HL-60/S4 treated with phorbol 12-myristate 13-acetate at 8.2 ng/mL for 4 days and 3 days (cell line): ENCODE results near the gene FAM89A.

Experiments used
- in situ Hi-C: fragments of 300-500 bp; cut with MboI; formaldehyde crosslinking; loops from 2 replicates; pipeline ENCODE4 v1.15.0; 2022; ENCODE audit warnings: low sequenced_read_pairs

The FAM89A gene

DNA sequence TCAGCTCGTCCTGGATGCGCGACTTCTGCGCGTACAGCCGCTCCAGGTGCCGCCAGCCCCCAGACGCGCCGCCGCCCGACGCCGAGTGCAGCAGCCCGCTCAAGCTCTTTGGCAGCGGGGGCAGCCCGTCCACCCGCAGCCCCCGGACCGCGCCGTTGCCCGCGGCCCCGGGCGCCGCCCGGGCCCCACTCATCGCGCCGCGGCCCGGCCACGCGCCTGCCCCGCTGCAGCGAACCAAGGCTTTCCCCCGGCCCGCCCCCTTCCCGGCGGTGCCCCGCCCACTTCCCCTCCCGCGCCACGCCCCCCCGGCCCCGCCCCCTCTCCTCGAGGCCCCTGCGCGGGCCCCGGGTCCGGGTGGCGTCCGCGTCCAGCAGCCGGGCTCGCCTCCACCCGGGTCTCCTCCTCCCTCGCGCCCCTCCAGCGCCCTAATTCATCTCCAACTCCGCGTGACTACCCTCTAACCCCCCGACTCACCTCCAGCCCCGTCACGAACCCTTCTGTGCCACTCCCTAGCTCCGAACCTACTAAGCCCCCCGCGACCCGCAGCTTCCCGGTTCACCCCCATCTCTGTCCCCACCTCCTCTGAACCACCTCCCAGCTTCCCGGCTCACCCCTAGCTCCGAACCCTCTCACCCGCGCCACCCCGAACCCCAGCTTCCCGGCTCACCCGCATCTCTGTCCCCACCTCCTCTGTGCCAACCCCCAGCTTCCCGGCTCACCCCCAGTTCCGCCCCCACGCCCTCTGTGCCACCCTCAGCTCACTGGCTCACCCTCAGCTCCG is at the start of gene FAM89A:
TSS of gene FAM89A (minus strand) at position 236 of the 781 bp plus-strand sequence. CDS start at position 193, 43 bp downstream.
- in situ Hi-C loops, result no loop called here

DNA sequence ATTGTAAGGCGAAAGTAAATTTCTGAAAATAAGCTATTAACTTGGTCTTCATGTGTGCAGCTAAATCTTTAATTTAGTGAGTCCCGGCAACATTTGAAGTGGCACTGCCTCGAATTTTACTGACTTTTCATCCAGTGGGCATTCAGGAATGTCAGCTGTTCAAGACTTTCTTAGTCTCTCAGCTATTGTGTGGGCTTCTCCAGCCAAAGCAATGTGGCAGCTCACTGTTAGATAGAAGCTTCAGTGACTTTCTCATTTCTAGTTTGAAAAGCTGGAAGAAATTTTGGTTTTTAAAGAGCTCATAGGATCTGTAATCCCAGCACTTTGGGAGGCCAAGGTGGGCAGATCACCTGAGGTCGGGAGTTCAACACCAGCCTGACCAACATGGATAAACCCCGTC is 44.3 kb upstream of the FAM89A start:
- in situ Hi-C loops, result no loop called here

DNA sequence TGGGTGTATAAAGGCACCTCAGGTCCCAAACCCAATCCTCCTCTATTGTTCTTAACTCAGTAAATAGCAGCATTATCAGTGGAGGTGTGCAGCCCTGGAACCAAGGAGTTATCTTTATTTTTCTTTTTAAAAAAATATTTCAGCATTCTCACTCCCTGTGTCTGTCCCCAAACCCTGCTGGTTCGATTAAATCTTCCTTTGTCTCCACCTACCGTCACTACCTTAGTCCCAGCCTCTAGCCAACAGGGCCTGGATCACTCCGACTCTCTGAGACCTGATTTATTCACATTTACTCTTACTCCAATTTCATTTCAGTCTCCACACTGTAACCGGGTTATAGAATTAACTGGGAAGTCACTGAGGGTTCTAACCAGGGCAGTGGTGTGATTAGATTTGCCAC is 39.1 kb upstream of the FAM89A start:
- in situ Hi-C loops, result no loop called here

DNA sequence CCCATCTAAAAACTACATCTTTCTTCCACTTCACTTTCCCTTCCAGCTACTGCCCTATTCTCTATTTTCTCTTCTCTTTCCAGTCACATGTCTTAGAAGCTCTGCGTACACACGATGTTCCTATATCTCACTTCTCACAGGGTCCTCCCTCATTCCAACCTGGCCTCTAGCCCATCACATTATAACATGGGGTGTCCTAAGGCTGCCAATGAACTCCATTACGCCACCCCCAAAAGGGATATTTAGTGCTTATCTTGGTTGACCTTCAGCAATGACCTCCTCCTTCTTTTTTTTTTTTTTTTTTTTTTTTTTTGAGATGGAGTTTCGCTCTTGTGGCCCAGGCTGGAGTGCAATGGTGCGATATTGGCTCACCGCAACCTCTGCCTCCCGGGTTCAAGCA is 38.2 kb upstream of the FAM89A start:
- in situ Hi-C loops, result no loop called here

DNA sequence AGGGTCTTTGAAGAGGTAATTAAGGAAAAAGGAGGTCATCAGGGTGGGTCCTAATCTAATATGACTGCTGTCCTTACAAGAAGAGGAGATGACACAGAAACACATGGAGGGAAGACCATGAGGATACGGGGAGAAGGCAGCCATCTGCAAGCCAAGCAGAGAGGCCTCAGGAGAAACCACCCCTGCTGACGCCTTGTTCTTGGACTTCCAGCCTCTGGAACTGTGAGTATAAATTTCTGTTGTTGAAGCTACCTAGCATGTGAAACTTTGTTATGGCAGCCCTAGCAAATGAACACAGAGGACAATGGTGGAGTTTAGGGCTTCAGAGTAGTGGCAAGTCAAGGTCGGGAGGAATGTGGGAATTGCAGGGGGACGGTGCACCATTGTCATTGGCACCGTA is 36.7 kb upstream of the FAM89A start:
- in situ Hi-C loops, result no loop called here

DNA sequence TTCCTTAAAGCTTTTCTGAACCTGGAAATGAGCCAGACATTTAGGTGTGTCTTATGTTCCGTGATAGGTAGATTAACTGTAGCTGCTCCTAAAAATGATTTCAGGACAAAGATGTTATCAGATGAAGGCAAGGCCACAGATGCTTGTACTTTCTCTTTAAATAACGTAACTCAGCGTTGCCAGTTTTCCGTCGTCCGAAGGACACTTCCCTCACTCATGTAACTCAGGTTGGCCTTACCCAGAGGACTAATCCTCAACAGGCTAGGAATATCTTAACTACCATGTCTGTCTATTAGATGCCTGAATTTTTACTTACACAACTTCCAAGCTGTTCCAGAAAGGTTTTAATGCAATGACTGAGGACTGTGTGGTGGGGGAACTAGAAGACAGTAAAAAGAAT is 35.4 kb upstream of the FAM89A start:
- in situ Hi-C loops, result no loop called here

DNA sequence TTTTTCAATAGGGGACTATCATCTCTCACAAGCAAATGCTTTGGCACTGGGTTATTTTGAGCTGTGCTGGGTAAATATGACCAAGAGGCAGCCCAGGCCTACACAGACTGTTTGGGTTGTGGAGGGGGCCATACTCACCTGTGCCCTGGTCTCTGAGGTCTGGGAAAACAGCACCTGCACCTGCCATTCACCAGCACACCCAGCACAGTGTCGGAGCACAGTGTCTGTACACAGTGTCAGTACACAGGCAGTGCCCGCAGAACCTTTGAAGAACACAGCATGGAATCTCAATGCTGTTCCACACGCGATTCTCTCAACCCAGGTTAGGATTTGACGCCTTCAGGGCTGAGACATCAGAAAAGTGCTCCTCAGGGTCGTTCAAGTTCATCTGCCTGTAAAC is 35.0 kb upstream of the FAM89A start:
- in situ Hi-C loops, result no loop called here

DNA sequence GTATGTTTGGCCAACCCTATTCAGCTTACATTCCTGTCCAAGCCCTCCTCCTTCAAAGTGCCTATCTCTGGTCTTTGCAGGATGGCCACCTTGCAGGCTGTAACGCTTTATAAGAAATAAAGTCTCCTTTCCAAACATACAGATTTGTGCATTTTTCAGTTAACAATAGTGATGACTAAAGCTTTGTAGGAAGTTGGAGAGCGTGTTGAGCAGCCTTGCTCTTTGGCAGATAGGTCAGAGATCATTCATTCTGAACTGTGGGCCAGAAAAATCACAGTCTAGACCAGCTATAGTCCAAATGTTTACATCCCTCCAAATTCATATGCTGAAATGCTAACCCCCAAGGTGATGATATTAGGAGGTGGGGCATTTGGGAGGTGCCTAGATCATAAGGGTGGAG is 34.0 kb upstream of the FAM89A start:
- in situ Hi-C loops, result no loop called here

DNA sequence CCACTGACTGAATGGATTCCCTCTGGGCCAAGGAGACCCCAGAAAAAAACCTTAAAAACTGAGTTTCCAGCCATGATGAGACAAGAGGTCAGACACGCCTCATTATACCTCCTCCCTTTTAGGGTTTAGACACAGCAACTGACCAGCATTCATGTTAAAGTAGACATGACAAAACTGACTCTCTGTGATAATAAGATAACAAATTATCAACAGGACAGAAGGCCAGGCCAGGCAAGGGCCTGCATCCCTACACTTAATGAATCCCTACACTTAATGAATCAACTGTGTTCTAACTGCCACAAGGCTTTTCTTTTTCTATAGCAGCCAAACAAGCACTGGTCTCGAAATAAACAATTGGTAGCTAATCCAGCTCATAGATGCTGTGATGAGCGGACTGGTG is 33.3 kb upstream of the FAM89A start:
- in situ Hi-C loops, result no loop called here

DNA sequence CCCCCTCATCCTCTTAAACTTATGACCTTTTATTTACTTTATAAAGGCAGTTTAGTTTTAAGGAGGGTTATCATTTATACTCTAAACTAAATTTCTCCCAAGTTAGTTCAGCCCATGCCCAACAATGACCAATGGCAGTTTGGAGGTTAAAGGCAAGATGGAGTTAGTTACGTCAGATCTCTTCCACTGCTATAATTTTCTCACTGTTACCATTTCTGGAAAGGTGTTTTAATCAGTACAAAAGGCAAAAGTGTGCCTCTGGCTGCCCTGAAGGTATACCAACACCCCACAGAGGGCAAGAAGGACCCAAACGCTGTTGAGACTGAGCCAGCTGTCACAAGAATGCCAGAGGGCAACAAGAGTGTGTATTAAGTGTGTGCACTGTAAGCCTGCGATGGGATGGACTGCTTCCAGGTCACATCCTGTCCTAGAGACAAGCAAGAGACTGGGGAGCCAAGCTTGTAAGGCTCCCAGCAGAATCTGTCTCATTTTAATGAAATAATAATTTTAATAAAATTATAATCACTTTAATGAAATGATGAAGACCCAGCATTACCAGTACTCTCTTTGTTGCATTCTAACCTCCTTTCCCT is 32.5 kb upstream of the FAM89A start:
- in situ Hi-C loops, result no loop called here

DNA sequence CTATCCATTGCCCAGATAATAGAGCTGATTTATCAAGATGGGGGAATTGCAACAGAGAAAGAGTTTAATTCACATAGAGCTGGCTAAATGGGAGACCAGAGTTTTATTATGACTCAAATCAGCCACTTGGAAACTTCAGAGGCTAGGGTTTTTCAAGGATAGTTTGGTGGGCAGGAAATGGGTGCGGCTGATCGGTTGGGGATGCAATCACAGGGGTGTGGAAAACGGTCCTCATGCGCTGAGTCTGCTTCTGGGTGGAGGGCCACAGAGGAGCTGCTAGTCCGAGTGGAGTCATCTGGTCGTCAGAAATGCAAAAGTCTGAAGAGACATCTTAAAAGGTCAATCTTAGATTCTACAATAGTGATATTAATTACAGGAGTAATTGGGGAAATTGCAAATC is 32.0 kb upstream of the FAM89A start:
- in situ Hi-C loops, result no loop called here

DNA sequence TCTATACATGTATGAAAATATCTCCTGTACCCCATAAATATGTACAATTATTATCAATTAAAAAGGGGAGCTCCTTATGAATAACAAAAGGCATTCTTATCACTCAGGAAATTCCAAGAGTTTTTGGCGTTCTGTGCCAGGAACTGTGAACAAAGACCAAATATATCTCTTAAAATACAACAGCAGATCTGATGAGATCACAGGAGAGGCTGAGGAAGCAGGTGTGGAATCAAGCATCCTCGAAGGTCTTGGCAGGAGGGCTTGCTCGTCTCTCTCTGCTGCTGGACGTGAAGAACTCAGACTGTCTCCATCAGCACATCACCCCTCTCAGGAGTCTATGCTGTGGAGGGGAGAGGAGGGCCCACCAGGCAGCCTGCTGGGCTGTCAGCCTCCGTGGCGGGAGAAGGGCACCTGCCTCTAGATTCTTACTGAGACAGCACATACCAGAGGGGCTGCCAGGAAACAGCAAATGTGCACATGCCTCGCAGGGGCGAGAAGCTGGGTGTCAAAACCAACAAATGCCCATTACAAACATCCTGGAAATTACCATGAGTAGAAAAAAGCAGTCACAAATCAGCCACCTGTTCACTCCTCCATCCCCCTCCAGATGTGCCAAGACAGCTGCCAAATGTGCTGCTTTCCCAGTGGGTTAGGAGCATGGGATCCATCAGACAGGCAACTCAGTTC is 30.8 kb upstream of the FAM89A start:
- in situ Hi-C loops, result no loop called here

DNA sequence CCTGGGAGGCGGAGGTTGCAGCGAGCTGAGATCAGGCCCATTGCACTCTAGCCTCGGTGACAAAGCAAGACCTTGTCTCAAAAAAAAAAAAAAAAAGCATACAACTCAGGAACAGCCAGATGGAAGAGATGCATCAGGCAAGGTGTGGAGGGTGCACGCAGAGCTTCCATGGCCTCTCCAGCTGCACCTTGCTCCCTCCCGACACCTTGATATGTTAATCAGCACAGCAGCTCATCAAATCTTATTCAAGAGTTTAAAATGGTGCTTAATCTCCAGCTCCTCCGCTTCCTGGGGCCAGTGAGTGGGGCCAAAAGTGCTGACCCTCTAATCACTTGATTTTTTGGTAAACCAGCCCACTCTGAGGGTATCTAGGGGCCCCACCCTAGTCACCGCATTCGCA is 29.3 kb upstream of the FAM89A start:
- in situ Hi-C loops, result no loop called here

DNA sequence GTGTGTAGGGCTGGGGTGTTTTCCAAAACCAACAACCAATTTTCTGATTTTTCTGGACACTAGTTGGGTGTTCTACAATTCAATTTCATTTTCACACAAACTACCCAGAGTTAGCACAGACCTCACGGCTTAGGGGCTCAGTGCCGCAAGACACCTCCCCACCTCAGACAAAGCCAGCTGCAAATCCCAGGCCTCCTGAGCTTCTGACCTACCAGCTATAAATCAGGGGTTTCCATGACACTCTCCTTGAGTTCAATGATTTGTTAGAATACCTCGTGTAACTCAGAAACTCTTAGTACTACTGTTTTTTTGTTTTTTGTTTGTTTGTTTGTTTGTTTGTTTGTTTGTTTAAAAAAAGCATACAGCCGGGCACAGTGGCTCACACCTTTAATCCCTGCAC is 28.7 kb upstream of the FAM89A start:
- in situ Hi-C loops, result no loop called here

DNA sequence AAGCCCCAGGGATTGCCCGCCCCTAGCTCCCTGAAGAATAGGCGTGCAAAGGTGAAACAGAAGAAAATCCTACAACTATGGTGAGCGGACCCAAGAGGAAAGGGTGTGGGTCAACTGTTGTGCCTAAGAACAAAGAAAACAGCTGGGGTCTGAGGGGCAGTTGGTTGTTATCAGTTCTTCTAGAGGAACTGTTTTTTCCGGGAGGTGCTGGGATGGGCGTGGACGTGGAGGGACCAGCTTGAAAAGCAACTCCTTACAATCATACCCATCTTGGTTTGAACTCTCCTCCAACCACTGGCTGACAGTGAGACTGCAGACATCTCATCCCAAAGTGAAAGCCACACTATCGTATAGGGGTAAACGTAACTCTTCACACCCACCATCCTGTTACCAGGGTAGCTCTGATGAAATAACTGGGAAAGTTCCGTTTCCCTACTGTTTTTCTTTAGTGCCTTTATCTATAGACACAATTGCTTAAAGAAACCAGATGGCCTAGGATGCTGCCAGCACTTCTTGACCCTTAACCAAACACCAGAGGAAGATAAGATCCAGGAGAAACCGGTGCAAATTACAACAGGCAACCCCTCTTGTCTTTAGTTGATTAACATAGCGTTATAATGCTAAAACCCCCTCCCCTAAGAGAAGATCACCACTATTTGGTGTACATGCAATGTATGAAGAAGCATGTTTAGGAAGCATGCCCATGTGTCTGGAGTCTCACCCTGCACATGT is 25.6 kb upstream of the FAM89A start:
- in situ Hi-C loops, result no loop called here

DNA sequence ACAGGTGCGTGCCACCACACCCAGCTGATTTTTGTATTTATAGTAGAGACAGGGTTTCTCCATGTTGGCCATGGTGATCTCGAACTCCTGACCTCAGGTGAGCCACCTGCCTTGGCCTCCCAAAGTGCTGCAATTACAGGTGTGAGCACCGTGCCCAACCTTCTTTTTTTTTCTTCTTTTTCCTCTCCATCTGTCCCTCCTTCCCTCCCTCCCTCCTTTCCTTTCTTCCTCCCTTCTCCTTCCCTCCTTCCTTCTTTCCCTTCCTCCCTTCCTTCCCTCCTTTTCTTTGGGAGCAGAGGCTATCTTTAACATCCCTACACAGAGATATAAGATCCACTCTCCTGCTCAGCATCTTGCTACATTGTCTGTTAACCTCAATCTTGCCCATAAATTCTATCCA is 24.4 kb upstream of the FAM89A start:
- in situ Hi-C loops, result no loop called here

DNA sequence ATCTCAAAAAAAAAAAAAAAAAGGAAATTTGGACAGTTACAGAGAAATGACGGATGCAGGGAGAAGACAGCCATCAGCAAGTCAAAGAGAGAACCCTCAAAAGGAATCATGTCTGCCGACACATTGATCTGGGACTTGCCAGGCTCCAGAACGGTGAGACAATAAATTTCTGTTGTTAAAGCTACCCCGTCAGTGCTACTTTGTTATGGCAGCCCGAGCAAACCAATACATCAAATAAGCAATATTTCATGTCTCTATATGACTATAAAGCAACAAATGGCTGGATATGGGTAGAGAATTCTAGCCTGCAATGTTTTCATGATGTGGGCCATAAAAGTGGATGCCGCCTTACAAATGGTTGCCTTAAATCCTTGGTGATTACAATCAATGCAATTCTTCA is 23.3 kb upstream of the FAM89A start:
- in situ Hi-C loops, result no loop called here

DNA sequence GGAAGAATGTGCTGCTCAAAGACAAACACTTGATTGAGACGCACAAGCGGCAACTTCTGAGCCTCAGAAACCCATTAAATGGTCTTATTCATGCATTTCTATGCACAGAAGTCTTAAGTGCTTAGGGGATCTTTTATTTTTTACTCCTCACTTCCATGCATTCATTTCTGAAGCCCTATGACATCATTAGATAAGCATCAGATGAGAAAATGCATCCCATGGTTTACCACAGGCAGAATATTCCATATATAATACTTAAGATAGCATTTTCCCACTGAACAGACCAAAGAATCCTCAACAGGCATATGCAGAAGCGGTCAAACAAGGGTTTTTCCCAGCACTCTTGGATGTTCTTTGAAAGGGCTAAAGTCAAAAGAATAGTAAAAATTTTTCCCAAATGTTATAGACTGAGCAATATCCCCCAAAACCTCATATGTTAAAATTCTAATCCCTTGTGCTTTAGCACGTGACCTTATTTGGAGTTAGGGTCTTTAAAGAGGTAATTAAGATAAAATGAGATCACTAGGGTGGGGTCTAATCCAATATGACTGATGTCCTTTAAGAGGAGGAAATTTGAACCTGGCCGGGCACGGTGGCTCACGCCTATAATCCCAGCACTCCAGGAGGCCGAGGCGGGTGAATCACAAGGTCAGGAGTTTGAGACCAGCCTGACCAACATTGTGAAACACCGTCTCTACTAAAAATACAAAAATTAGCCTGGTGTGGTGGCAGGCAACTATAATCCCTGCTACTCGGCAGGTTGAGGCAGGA is 22.6 kb upstream of the FAM89A start:
- in situ Hi-C loops, result no loop called here

DNA sequence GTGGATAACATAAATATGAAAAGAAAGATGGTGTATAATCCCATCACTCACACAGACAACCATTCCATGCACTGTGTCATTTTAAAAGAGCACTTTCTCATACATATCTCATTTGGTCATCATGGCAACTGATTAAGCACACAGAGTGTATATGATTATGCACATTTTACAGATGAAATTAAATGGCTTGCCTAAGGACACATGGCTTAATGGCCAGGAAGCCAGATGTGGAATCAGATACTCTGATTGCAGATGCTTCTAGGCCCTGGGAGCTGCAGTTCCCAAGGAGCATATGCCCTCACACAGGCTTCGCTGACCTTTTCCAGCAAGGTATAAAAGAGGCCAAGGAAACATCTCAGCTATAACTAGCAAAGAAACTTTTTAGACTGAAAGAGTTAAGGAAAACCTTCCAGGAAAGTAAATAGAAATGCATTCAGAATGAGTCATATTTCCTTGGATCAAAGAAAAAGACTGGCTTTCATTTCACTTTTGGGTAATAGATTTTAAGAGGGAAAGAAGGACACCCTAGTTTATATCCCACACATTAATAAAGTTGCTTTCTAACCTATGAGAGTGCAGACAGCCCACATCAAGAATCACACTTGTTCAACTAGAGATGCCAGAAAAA is 19.6 kb upstream of the FAM89A start:
- in situ Hi-C loops, result no loop called here

DNA sequence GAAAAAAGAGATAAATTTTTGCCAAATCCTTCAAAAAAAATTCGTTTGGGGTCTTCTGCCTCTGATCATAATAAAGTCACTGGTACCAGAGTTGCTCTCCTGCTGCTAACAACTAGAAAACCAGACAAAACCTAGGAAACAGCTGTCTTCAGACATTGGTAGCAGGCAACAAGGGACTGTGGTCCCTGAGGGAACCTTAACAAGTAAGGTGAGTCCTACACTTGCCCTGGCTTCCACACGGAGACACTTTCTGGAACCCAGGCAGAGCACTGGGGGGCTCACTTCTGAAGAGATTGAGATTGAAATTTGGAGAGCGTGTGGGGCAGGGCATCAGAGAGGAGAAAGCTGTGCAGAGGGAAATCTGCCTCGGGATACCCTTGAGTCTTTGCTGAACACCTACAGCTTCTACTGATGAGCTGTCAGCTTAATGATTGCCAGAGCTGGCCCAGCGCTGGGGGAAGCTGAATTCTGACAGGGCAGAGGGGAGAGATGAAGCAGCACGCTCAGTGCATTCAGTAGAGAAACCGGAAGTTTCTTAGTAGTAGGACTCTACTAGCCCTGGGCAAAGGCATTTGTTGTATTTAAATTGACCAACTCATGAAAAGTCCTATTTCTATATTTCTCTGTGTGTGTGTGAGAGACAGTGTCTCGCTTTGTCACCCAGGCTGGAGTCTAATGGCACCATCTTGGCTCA is 18.5 kb upstream of the FAM89A start:
- in situ Hi-C loops, result no loop called here
